OCI-LY7 (cell line): ENCODE data around the gene SLC52A3.

Experiments
- EZH2phosphoT487 ChIP-seq: fragments of 200-600 bp; sonication (generic); IDR thresholded peaks from 2 replicates; pipeline ENCODE4 v1.6.1; 2018; ENCODE audit warnings: low read depth, borderline replicate concordance, mild to moderate bottlenecking, mixed run types, antibody characterized with exemption, low read length, moderate library complexity, mixed read lengths
- TF ChIP-seq, protein P1 (sequence below): fragments of 200-600 bp; sonication (generic); conservative IDR thresholded peaks from 2 replicates; pipeline ENCODE4 v1.5.1; 2014; ENCODE audit warnings: mild to moderate bottlenecking, antibody characterized with exemption, low read length, moderate library complexity, mixed read lengths

DNA sequence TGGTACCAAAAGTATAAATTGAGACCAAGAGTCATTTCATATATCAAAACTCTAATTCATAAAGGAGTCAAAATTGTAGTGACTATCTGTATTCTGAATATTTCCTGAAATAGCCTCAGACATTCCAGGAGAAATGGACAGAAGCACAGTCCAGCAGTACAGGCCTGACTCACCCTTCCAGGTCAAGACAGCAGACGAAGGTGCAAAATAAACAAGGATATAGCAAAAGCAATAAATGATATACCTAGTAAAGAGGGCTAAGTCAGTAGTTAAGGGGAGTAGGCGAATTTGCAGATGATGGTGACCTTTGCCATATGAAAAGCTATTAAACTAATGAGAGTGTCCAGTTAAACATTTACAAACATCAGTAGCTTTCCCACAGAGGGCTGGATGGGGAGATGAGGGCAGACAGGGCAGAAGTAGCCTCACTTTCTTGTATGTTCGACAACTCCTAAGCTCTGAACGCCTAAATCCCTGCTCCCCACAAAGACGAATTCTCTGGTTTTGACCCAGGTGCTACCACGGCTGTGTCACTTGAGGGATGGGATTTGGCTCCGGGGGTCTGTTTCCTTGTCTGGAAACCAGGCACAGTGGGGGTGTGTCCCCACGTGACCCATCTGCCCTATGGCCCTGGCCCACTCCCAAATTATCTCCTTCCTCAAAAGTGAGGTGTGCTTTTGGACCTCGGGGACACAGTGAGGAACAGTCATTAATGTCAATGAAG is 3.6 kb upstream of the SLC52A3 start:
- TF ChIP-seq, protein P1, sequence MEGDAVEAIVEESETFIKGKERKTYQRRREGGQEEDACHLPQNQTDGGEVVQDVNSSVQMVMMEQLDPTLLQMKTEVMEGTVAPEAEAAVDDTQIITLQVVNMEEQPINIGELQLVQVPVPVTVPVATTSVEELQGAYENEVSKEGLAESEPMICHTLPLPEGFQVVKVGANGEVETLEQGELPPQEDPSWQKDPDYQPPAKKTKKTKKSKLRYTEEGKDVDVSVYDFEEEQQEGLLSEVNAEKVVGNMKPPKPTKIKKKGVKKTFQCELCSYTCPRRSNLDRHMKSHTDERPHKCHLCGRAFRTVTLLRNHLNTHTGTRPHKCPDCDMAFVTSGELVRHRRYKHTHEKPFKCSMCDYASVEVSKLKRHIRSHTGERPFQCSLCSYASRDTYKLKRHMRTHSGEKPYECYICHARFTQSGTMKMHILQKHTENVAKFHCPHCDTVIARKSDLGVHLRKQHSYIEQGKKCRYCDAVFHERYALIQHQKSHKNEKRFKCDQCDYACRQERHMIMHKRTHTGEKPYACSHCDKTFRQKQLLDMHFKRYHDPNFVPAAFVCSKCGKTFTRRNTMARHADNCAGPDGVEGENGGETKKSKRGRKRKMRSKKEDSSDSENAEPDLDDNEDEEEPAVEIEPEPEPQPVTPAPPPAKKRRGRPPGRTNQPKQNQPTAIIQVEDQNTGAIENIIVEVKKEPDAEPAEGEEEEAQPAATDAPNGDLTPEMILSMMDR: no peak
- no peak for TF ChIP-seq EZH2phosphoT487
